ENCODE data around the gene ZNF367. TPM values are rescaled to one million over a fixed set of nuclear protein-coding genes. Genes with fewer than 3 reads are reported as not detected.

ZNF367 gene
- total and polyA plus RNA-seq, 2 of the 4 experiments (the other 2 are of a cell fraction), result 1.1 to 2.7 TPM

- Histone ChIP-seq H3K27ac (ENCODE audit: insufficient read depth, low read length) (no peak overlapping the region), H3K18ac (ENCODE audit: low read depth, low read length) (no peak overlapping the region), H4K8ac (ENCODE audit: low read depth in 2 of 2, low read length in 2 of 2) (no peak overlapping the region), H2AK5ac (ENCODE audit: low read depth, low read length) (no peak overlapping the region; the same call in 1 of the 2 replicates), H3K4me2 (ENCODE audit: low read depth, low read length) (no peak overlapping the region), H3K79me1 (ENCODE audit: low read depth in 1 of 2, low read length in 2 of 2) (peaks cover 8 to 45% of the 10 kb centered on the region in 2 experiments; a peak in 3 of 4 replicates), H3K23ac (ENCODE audit: low read depth, low read length) (no peak overlapping the region), H2BK20ac (ENCODE audit: low read depth, low read length) (no peak overlapping the region), H3K9me3 (ENCODE audit: control insufficient read depth, insufficient read depth, low read length) (no peaks in the 10 kb centered on the region), H2BK5ac (ENCODE audit: low read depth, low read length, poor library complexity, severe bottlenecking) (no peak overlapping the region), H4K5ac (ENCODE audit: low read depth, low read length) (no peak overlapping the region), H4K91ac (ENCODE audit: insufficient read depth, low read depth, low read length) (no peak overlapping the region), H3K56ac (ENCODE audit: extremely low read depth, insufficient read depth, low read length) (no peak overlapping the region), H3K4me3 (ENCODE audit: insufficient read depth, low read depth, low read length) (no peak overlapping the region), H3K27me3 (ENCODE audit: control insufficient read depth, insufficient read depth, low read length) (no peaks in the 10 kb centered on the region), H3K9ac (ENCODE audit: low read depth, low read length) (no peak overlapping the region), H2BK120ac (ENCODE audit: low read depth, low read length) (no peak overlapping the region), H2AK9ac (replicated peaks; ENCODE audit: low read depth, low read length, poor library complexity) (no peak overlapping the region), H2AFZ (replicated peaks; ENCODE audit: low read length, poor library complexity) (no peak overlapping the region), H3K4ac (ENCODE audit: low read depth, low read length) (no peak overlapping the region), H3K9me1 (ENCODE audit: insufficient read depth, low read length) (peaks cover 2% of the 10 kb centered on the region; the same call in 1 of the 2 replicates), H3K14ac (replicated peaks; ENCODE audit: low read depth, low read length) (no peak overlapping the region), H3K36me3 (ENCODE audit: control insufficient read depth, insufficient read depth, low read length) (peaks cover 4% of the 10 kb centered on the region; the same call in 1 of the 2 replicates), H3K4me1 (ENCODE audit: control insufficient read depth, insufficient read depth, low read length) (peaks cover 8% of the 10 kb centered on the region), H4K20me1 (ENCODE audit: insufficient read depth, low read length) (no peaks in the 10 kb centered on the region), H2BK15ac (ENCODE audit: low read depth, low read length) (no peak overlapping the region)
- CTCF ChIA-PET, result no interaction called here
- ATAC-seq (ENCODE audit: low read depth) (no peak), DNase-seq (peak; percentile 43)
- POLR2A ChIA-PET (ENCODE audit: unreplicated experiment), result no interaction called here
- TF ChIP-seq POLR2A (IDR thresholded peaks at IDR 0.05; ENCODE audit: low read depth, low read length) (no peak), BHLHE40 (IDR thresholded peaks at IDR 0.05; ENCODE audit: low read depth, low read length) (no peak), CEBPB (IDR thresholded peaks at IDR 0.05; ENCODE audit: low read depth, low read length) (peak; percentile 43; the same call in 1 of the 2 replicates)
- no TSS peak for BruUV-seq (replicated peaks)
- dilution Hi-C loops (cut with HindIII; ENCODE audit: low sequenced_read_pairs, unreplicated experiment) (no loop called here), in situ Hi-C loops (cut with MboI; ENCODE audit: low sequenced_read_pairs) (no loop called here), intact Hi-C loops (cut with micrococcal nuclease) (loop anchor here (1.0 to 5.0 kb wide), 2 partner anchors 8 to 39 kb away; no protein-coding TSS in a partner anchor)
Observed at GRCh38 chr9:96460882-96461281, 42.7 kb upstream of the ZNF367 start.

Data from IMR-90 (cell line).